Tibial nerve (tissue), 3 donors: ENCODE measurements around the gene FCF1.

ENCODE experiments used
- POLR2A ChIP-seq, 2 donors: fragments of 450-650 bp; IDR thresholded peaks; one replicate each; pipeline ENCODE4 v1.6.1; 2017; ENCODE audit warnings: antibody characterized with exemption in 2 of 2, mild to moderate bottlenecking in 2 of 2, moderate library complexity in 2 of 2
- TF ChIP-seq, protein P1 (sequence below), 5 experiments: fragments of 200-600 bp in 3 of 5; fragments of 450-650 bp in 2 of 5; sonication (generic) in 3 of 5; IDR thresholded peaks; one replicate each; pipeline ENCODE4 v1.5.1; 2016 to 2019; ENCODE audit warnings: antibody characterized with exemption in 5 of 5, mild to moderate bottlenecking in 3 of 5, moderate library complexity in 2 of 5

DNA sequence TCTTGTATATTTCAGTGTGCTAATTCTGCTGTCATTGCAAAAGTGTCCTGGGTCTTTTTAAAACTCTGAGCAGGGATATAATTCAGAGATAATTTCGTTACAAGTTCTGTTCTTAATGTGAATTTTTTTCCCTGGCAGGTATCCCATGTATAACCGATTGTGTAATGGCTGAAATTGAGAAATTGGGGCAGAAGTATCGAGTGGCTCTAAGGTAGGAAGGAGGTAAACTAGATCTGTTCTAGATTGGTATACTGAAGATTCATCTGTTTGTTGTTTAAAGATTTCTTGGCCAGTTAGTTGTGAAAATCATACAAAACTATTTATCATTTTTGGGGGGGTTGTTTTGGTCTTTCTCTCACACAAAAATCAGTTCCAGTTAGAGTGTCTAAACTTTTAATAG lies 10.2 kb downstream of the FCF1 start:
- TF ChIP-seq POLR2A (IDR thresholded peaks at IDR 0.05), result no peak
- TF ChIP-seq, protein P1, sequence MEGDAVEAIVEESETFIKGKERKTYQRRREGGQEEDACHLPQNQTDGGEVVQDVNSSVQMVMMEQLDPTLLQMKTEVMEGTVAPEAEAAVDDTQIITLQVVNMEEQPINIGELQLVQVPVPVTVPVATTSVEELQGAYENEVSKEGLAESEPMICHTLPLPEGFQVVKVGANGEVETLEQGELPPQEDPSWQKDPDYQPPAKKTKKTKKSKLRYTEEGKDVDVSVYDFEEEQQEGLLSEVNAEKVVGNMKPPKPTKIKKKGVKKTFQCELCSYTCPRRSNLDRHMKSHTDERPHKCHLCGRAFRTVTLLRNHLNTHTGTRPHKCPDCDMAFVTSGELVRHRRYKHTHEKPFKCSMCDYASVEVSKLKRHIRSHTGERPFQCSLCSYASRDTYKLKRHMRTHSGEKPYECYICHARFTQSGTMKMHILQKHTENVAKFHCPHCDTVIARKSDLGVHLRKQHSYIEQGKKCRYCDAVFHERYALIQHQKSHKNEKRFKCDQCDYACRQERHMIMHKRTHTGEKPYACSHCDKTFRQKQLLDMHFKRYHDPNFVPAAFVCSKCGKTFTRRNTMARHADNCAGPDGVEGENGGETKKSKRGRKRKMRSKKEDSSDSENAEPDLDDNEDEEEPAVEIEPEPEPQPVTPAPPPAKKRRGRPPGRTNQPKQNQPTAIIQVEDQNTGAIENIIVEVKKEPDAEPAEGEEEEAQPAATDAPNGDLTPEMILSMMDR (IDR thresholded peaks at IDR 0.05), result no peak
